ENCODE data around the gene C1orf105. TPM values are rescaled to one million over a fixed set of nuclear protein-coding genes. Genes with fewer than 3 reads are reported as not detected.

C1orf105 gene
- total RNA-seq, 1 donor from 2014 or later, result not detected

- Mint-ChIP-seq H3K27ac (no peak overlapping the region), H3K27me3 (ENCODE audit: insufficient read depth, low read depth) (no peaks in the 10 kb centered on the region), H3K9me3 (no peaks in the 10 kb centered on the region), H3K4me3 (no peak overlapping the region), H3K36me3 (no peaks in the 10 kb centered on the region), H3K4me1 (peaks cover 5% of the 10 kb centered on the region)
- no peak overlapping the region for H3K9ac ChIP-seq
- H3K4me1 ChIP-seq, result no peaks in the 10 kb centered on the region
- no peak overlapping the region for H3K4me3 ChIP-seq
- H2AFZ ChIP-seq (replicated peaks), result no peak overlapping the region
- H3K36me3 ChIP-seq, result no peaks in the 10 kb centered on the region
- no peak overlapping the region for H3K4me2 ChIP-seq
- H3F3A ChIP-seq (ENCODE audit: low read depth), result no peaks in the 10 kb centered on the region
- no peak overlapping the region for H3K27ac ChIP-seq
- no peaks in the 10 kb centered on the region for H3K9me3 ChIP-seq (ENCODE audit: low read depth)
- no peaks in the 10 kb centered on the region for H4K20me1 ChIP-seq (ENCODE audit: low read depth)
- H3K79me2 ChIP-seq (ENCODE audit: low read depth), result no peaks in the 10 kb centered on the region
- H3K27me3 ChIP-seq, result no peaks in the 10 kb centered on the region
- no peak for TF ChIP-seq CTCF (IDR thresholded peaks at IDR 0.05)
- TF ChIP-seq EZH2 (IDR thresholded peaks at IDR 0.05), result no peak
- TF ChIP-seq EZH2phosphoT487 (IDR thresholded peaks at IDR 0.05), result no peak
- no peak for DNase-seq (ENCODE audit: low spot score)
Observed at GRCh38 chr1:172400722-172401105, 19.8 kb upstream of the C1orf105 start.

DNA sequence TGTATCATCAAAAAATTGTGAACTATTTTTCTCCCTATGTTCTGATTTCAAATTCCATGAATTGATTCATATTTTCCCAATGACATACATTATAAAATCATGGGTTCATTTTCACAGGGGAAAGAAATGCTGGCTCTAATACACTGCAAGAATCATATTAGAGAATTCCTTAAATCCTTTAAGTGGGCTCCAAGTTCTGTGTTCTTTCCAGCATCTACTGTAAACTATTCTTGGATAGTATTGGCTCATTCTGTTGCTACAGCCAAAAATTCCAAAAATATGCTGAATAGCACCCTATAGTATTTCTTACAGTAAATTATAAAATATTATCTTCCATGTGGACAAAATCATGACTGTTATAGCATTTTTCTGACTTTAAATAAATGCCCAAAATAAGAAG, 19.0 kb upstream of the C1orf105 start:
- H3K27me3 Mint-ChIP-seq (ENCODE audit: insufficient read depth, low read depth), result no peaks in the 10 kb centered on the region
- Histone ChIP-seq H3K36me3 (no peaks in the 10 kb centered on the region), H2AFZ (replicated peaks) (no peak overlapping the region), H3K79me2 (ENCODE audit: low read depth) (no peaks in the 10 kb centered on the region), H3K27ac (no peak overlapping the region), H3K9me3 (ENCODE audit: low read depth) (no peaks in the 10 kb centered on the region), H4K20me1 (ENCODE audit: low read depth) (no peaks in the 10 kb centered on the region), H3K27me3 (no peaks in the 10 kb centered on the region), H3F3A (ENCODE audit: low read depth) (no peaks in the 10 kb centered on the region), H3K4me1 (no peaks in the 10 kb centered on the region), H3K9ac (no peak overlapping the region), H3K4me2 (no peak overlapping the region), H3K4me3 (no peak overlapping the region)
- no peaks in the 10 kb centered on the region for H3K9me3 Mint-ChIP-seq
- no peak overlapping the region for H3K27ac Mint-ChIP-seq
- no peaks in the 10 kb centered on the region for H3K36me3 Mint-ChIP-seq
- H3K4me1 Mint-ChIP-seq, result peaks cover 5% of the 10 kb centered on the region
- DNase-seq (ENCODE audit: low spot score), result no peak
- no peak for TF ChIP-seq EZH2 (IDR thresholded peaks at IDR 0.05)
- no peak for TF ChIP-seq EZH2phosphoT487 (IDR thresholded peaks at IDR 0.05)
- no peak for TF ChIP-seq CTCF (IDR thresholded peaks at IDR 0.05)
- no peak overlapping the region for H3K4me3 Mint-ChIP-seq

DNA sequence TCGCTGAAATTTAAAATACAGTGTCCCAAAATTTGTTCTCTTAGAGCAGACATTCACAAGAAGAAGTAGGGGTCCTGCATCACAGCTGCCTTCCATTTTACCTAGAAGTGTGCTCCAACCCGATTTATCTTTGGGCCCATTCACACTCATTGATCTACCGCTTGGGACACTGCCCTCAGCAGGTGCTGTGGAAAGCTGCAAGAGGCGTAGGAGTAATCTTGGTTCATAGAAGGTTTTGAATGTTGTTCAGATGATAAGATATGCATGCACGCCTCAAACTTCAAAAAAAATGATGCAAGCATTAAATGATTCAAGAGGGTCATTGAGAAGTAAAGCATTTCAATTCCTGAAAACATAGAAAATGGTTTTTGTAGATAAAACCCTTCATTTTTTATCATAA, 18.6 kb upstream of the C1orf105 start:
- Histone ChIP-seq H3K36me3 (no peaks in the 10 kb centered on the region), H3K27me3 (no peaks in the 10 kb centered on the region), H3K27ac (no peak overlapping the region), H2AFZ (replicated peaks) (no peak overlapping the region), H3K4me1 (no peaks in the 10 kb centered on the region), H3K4me2 (no peak overlapping the region), H4K20me1 (ENCODE audit: low read depth) (no peaks in the 10 kb centered on the region), H3K79me2 (ENCODE audit: low read depth) (no peaks in the 10 kb centered on the region), H3F3A (ENCODE audit: low read depth) (no peaks in the 10 kb centered on the region), H3K9me3 (ENCODE audit: low read depth) (no peaks in the 10 kb centered on the region), H3K9ac (no peak overlapping the region), H3K4me3 (no peak overlapping the region)
- DNase-seq (ENCODE audit: low spot score), result peak; percentile 56
- H3K4me3 Mint-ChIP-seq, result no peak overlapping the region
- H3K4me1 Mint-ChIP-seq, result peaks cover 5% of the 10 kb centered on the region
- TF ChIP-seq EZH2phosphoT487 (IDR thresholded peaks at IDR 0.05), result no peak
- TF ChIP-seq CTCF (IDR thresholded peaks at IDR 0.05), result peak; percentile 59
- H3K27me3 Mint-ChIP-seq (ENCODE audit: insufficient read depth, low read depth), result no peaks in the 10 kb centered on the region
- no peaks in the 10 kb centered on the region for H3K36me3 Mint-ChIP-seq
- H3K27ac Mint-ChIP-seq, result no peak overlapping the region
- H3K9me3 Mint-ChIP-seq, result no peaks in the 10 kb centered on the region

Data from neural progenitor cell (in vitro differentiated cells).